Cardiac muscle cell (in vitro differentiated cells and primary cell): ENCODE measurements around the gene RPL37A. TPM values are rescaled to one million over a fixed set of nuclear protein-coding genes. Genes with fewer than 3 reads are reported as not detected.

ENCODE experiments used
- DNase-seq, 2 donors: peaks; one replicate each; pipeline versions ENCODE4 v3.0.0 to v3.0.0-alpha.2; 2010 to 2017; ENCODE audit warnings: low read depth in 1 of 2, low spot score in 1 of 2
- H3K27ac ChIP-seq: fragments of 200-600 bp; sonication (generic); 2 replicates; pipeline ENCODE4 v1.5.1; 2016
- H3K27me3 ChIP-seq: fragments of 200-600 bp; sonication (generic); 2 replicates; pipeline ENCODE4 v1.6.0; 2016; ENCODE audit warnings: control low read depth
- H3K36me3 ChIP-seq: fragments of 200-600 bp; sonication (generic); 2 replicates; pipeline ENCODE4 v1.5.1; 2016; ENCODE audit warnings: control low read depth
- H3K4me1 ChIP-seq: fragments of 200-600 bp; sonication (generic); 2 replicates; pipeline ENCODE4 v1.8.1; 2017; ENCODE audit warnings: low read depth, mild to moderate bottlenecking, mixed run types
- H3K4me3 ChIP-seq: fragments of 200-600 bp; sonication (generic); 2 replicates; pipeline ENCODE4 v1.5.1; 2016; ENCODE audit warnings: mild to moderate bottlenecking
- H3K9me3 ChIP-seq: fragments of 200-600 bp; sonication (generic); 2 replicates; pipeline ENCODE4 v1.5.1; 2017; ENCODE audit warnings: low read depth, mild to moderate bottlenecking, control low read depth
- CTCF ChIP-seq: IDR thresholded peaks from 2 replicates; pipeline ENCODE4 v1.5.1; 2012; ENCODE audit warnings: low read depth, mild to moderate bottlenecking, low read length
- polyA plus RNA-seq: library from polyadenylated mRNA; unstranded; fragments of >200 nt; fragmentation: Nextera tagmentation; extraction: Ambion mirVana; gene quantifications from 2 replicates; pipeline ENCODE4 v1.2.1, GENCODE V29; 2016
- total RNA-seq: library from RNA; depleted of rRNA; stranded (reverse); fragments of >200 nt; gene quantifications from 2 replicates; pipeline ENCODE4 v1.2.3, GENCODE V29; 2016

Gene RPL37A
- total RNA-seq (685 and 1,239 TPM in 2 replicates), polyA plus RNA-seq (1,245 and 1,367 TPM in 2 replicates)

- peak; percentile 96 to 98 for DNase-seq
- H3K27me3 ChIP-seq: peaks cover 3% of the 10 kb centered on the region
- H3K4me3 ChIP-seq: peak within 1 kb of the TSS; percentile 99
- H3K36me3 ChIP-seq: peaks cover 34% of the 10 kb centered on the region
- H3K4me1 ChIP-seq: peaks cover 17% of the 10 kb centered on the region
- no peaks in the 10 kb centered on the region for H3K9me3 ChIP-seq
- H3K27ac ChIP-seq: peak within 1 kb of the TSS; percentile 96
- TF ChIP-seq CTCF: no peak
Observed at GRCh38 chr2:216498379-216499352, at the start of gene RPL37A. Gene RPL37A (plus strand): TSS chr2:216498844. CDS start chr2:216498875, 31 bp downstream.

GRCh38 chr2:216450346-216450745 lies 48.3 kb upstream of the RPL37A start:
- H3K4me3 ChIP-seq: no peak overlapping the region
- H3K4me1 ChIP-seq: peaks cover 18% of the 10 kb centered on the region
- TF ChIP-seq CTCF: no peak
- H3K27me3 ChIP-seq: no peaks in the 10 kb centered on the region
- no peak for DNase-seq
- peaks cover 17% of the 10 kb centered on the region for H3K36me3 ChIP-seq
- no peak overlapping the region for H3K27ac ChIP-seq
- H3K9me3 ChIP-seq: no peaks in the 10 kb centered on the region

GRCh38 chr2:216450784-216451183 lies 47.9 kb upstream of the RPL37A start:
- DNase-seq: no peak
- Histone ChIP-seq H3K27ac (no peak overlapping the region), H3K27me3 (no peaks in the 10 kb centered on the region), H3K4me1 (peaks cover 18% of the 10 kb centered on the region), H3K4me3 (no peak overlapping the region), H3K36me3 (peaks cover 17% of the 10 kb centered on the region), H3K9me3 (no peaks in the 10 kb centered on the region)
- TF ChIP-seq CTCF: no peak

- DNase-seq: no peak
- H3K9me3 ChIP-seq: no peaks in the 10 kb centered on the region
- no peak overlapping the region for H3K4me3 ChIP-seq
- no peak overlapping the region for H3K27ac ChIP-seq
- peaks cover 17% of the 10 kb centered on the region for H3K36me3 ChIP-seq
- no peaks in the 10 kb centered on the region for H3K4me1 ChIP-seq
- TF ChIP-seq CTCF: no peak
- no peaks in the 10 kb centered on the region for H3K27me3 ChIP-seq
Observed at GRCh38 chr2:216453955-216454614, 44.6 kb upstream of the RPL37A start.

GRCh38 chr2:216463148-216463547 lies 35.5 kb upstream of the RPL37A start:
- Histone ChIP-seq H3K36me3 (peaks cover 2% of the 10 kb centered on the region), H3K27ac (no peak overlapping the region), H3K27me3 (no peaks in the 10 kb centered on the region), H3K9me3 (no peaks in the 10 kb centered on the region), H3K4me3 (no peak overlapping the region), H3K4me1 (peaks cover 18% of the 10 kb centered on the region)
- no peak for DNase-seq
- TF ChIP-seq CTCF: no peak
